Aorta (tissue), 5 donors: ENCODE data around the gene PRCP. TPM values are rescaled to one million over a fixed set of nuclear protein-coding genes. Genes with fewer than 3 reads are reported as not detected.
"Not testable (repeated sequence)": the region's sequence is repeated elsewhere in the genome, so short reads cannot be mapped to it uniquely, and the experiment has no call there.

ENCODE experiments used
- ATAC-seq: fragments of 200-7000 bp; cut with Tn5 transposase; one replicate; pipeline ENCODE4 v1.9.1; 2022; ENCODE audit warnings: moderate library complexity; ENCODE audit not compliant: low FRiP score
- DNase-seq, 2 donors: peaks; one replicate each; pipeline ENCODE4 v3.0.0-alpha.2; 2020
- H3K27ac ChIP-seq, 2 donors: one replicate each; pipeline ENCODE4 v1.5.1; 2013; ENCODE audit warnings: low read length in 2 of 2, mild to moderate bottlenecking in 2 of 2, moderate library complexity in 2 of 2, control low read depth in 1 of 2, inconsistent platforms in 1 of 2, low read depth in 1 of 2
- H3K27me3 ChIP-seq, 2 donors: one replicate each; pipeline ENCODE4 v1.6.1; 2013; ENCODE audit warnings: control low read depth in 1 of 2, low read length in 1 of 2, mild to moderate bottlenecking in 1 of 2, moderate library complexity in 1 of 2; ENCODE audit not compliant: insufficient read depth in 2 of 2, control insufficient read depth in 1 of 2
- H3K36me3 ChIP-seq, 2 donors: one replicate each; pipeline ENCODE4 v1.6.1; 2013; ENCODE audit warnings: control low read depth in 1 of 2, low read length in 1 of 2, mild to moderate bottlenecking in 1 of 2; ENCODE audit not compliant: insufficient read depth in 2 of 2, control insufficient read depth in 1 of 2
- H3K4me1 ChIP-seq, 2 donors: one replicate each; pipeline ENCODE4 v1.6.1; 2013; ENCODE audit warnings: low read length in 2 of 2, control low read depth in 1 of 2, mild to moderate bottlenecking in 1 of 2, moderate library complexity in 1 of 2; ENCODE audit not compliant: insufficient read depth in 2 of 2, control insufficient read depth in 1 of 2
- H3K4me3 ChIP-seq, 2 donors: one replicate each; pipeline ENCODE4 v1.5.1; 2013; ENCODE audit warnings: low read length in 2 of 2, control low read depth in 1 of 2, mild to moderate bottlenecking in 1 of 2
- H3K9me3 ChIP-seq: one replicate; pipeline ENCODE4 v1.6.1; 2013; ENCODE audit warnings: mild to moderate bottlenecking, low read length; ENCODE audit not compliant: control insufficient read depth
- WGBS, 2 donors: extraction: QIAGEN DNeasy Blood & Tissue Kit; methylation state at CpG; one replicate each; pipeline ENCODE4 v1.1.7; 2013; 5-methylcytosine and 5-hydroxymethylcytosine counted together
- intact Hi-C, 2 donors: fragments of 100-400 bp; cut with DNase I; formaldehyde crosslinking; loops; one replicate each; pipeline versions ENCODE4 v1.14.2 to v1.15.0; 2022
- polyA plus RNA-seq, 2 donors: library from polyadenylated mRNA; stranded (reverse); fragments of 200-250 nt; gene quantifications; one replicate each; pipeline ENCODE4 v1.2.3, GENCODE V29; 2013
- total RNA-seq, 2 donors: library from RNA; stranded (reverse); fragmentation: NEBNext Ultra II Directional; extraction: Animal tissue kit (Norgen Biotek cat#: 25700); gene quantifications; one replicate each; pipeline ENCODE4 v1.2.1, GENCODE V29; 2021
- donor health status: healthy with polysubstance abuse.
- donor health status: Bipolar disorder and iron deficiency.
- donor health status: DM: no; HTN: no; CAD: no.
- donor health status: DM: no; HTN: no; CAD: no.
- donor health status: DM: yes; HTN: yes; CAD: no.

Gene PRCP
- total and polyA plus RNA-seq, 4 donors, result 26.2 to 183 (median 66.3) TPM

DNA sequence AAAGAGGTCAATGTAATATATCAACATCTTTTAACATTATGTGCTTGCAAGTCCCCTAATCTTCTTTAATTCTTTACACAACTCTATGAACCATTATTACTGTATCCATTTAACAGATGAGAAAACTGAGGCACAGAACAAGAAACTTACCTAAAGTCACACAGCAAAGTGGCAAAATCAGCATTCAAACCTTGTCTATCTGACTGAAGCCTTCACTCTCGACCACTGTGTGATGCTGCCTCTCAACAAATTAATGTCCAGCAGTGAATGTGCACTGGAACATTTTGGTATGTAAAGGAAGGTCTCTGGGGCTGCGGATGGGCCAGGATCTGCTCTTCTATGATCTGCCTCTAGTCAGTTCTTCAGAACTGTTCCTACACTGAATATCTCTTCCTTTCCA lies 42.1 kb downstream of the PRCP start:
- ATAC-seq (no peak), DNase-seq (no peak)
- 65 to 75% methylated on average over 2 of the region's 2 CpGs for WGBS, 2 donors
- peak overlapping the region in 1 of 2 donors; percentile 69 for H3K27ac ChIP-seq
- no peak overlapping the region for H3K4me3 ChIP-seq
- no peaks in the 10 kb centered on the region for H3K9me3 ChIP-seq
- H3K27me3 ChIP-seq, result no peaks in the 10 kb centered on the region
- H3K4me1 ChIP-seq, result peaks cover 0 to 5% of the 10 kb centered on the region in 2 donors
- H3K36me3 ChIP-seq, result no peaks in the 10 kb centered on the region
- intact Hi-C loops, result no loop called here

DNA sequence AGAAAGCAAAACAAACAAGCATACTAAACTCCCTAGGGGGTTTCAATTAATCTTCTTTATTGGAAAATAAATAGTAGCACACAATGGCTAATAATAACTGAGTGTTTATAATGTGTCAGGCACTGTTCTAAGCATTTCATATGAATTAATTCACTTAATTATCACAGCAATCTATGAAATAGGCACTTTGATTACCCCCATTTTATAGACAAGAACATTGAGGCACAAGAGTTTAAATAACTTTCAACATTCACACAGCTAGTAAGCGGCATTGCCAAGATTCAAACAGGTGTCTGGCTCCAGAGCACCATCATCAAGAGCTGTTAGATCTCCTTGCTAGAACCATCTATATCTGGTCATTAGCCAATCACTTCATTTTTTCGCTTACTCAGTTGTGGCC lies 43.1 kb downstream of the PRCP start:
- no peaks in the 10 kb centered on the region for H3K36me3 ChIP-seq
- no peak for DNase-seq
- H3K27me3 ChIP-seq, result no peaks in the 10 kb centered on the region
- H3K27ac ChIP-seq, result no peak overlapping the region
- H3K4me1 ChIP-seq, result peaks cover 0 to 5% of the 10 kb centered on the region in 2 donors
- no peaks in the 10 kb centered on the region for H3K9me3 ChIP-seq
- no peak overlapping the region for H3K4me3 ChIP-seq
- intact Hi-C loops, result no loop called here
- 97% methylated on average over 2 of the region's 2 CpGs for WGBS, 2 donors
- no peak for ATAC-seq

DNA sequence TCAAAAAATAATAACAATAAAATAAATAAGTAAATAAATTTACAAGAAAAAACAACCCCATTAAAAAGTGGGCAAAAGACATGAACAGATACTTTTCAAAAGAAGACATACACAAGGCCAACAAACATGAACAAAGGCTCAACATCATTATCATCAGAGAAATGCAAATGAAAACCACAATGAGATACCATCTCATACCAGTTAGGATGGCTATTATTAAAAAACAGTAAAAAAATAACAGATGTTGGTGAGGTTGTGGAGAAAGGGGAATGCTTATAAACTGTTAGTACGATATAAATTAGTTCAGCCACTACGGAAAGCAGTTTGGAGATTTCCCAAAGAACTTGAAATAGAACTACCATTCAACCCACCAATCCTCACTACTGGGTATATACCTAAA lies 44.6 kb downstream of the PRCP start:
- no peaks in the 10 kb centered on the region for H3K27me3 ChIP-seq
- ATAC-seq, result no peak
- intact Hi-C loops, result no loop called here
- H3K4me1 ChIP-seq, result peaks cover 0 to 5% of the 10 kb centered on the region in 2 donors
- 95 to 97% methylated on average over 2 of the region's 2 CpGs for WGBS, 2 donors
- H3K9me3 ChIP-seq, result no peaks in the 10 kb centered on the region
- H3K4me3 ChIP-seq, result no peak overlapping the region
- no peaks in the 10 kb centered on the region for H3K36me3 ChIP-seq
- H3K27ac ChIP-seq, result no peak overlapping the region
- DNase-seq, result no peak

DNA sequence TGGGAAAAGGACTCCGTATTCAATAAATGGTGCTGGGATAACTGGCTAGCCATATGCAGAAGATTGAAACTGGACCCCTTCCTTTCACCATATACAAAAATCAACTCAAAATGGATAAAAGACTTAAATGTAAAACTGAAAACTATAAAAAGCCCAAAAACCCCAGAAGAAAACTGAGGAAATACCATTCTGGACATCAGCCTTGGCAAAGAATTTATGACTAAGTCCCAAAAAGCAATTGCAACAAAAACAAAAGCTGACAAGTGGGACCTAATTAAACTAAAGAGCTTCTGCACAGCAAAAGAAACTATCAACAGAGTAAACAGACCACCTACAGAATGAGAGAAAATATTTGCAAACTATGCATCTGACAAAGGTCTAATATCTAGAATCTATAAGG lies 45.3 kb downstream of the PRCP start:
- DNase-seq, ATAC-seq, H3K4me1 ChIP-seq, intact Hi-C loops, H3K27me3 ChIP-seq, H3K27ac ChIP-seq, H3K4me3 ChIP-seq, H3K36me3 ChIP-seq, H3K9me3 ChIP-seq: not testable (repeated sequence)
- WGBS, 2 donors, result 90 to 96% methylated on average over 1 of the region's 1 CpG

DNA sequence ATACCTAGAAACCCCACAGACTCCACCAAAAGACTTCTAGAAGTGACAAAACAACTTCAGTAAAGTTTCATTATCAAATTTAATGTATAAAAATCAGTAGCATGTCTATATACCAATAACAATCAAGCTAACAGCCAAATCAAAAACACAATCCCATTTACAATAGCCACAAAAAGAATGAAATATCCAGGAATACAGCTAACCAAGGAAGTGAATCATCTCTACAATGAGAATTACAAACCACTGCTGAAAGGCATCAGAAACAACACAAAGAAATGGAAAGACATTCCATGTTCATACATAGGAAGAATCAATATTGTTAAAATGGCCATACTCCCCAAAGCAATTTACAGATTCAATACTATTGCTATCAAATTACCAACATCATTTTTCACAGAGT lies 46.0 kb downstream of the PRCP start:
- no peaks in the 10 kb centered on the region for H3K9me3 ChIP-seq
- no peak for DNase-seq
- no peak for ATAC-seq
- no peak overlapping the region for H3K4me3 ChIP-seq
- intact Hi-C loops, result no loop called here
- H3K36me3 ChIP-seq, result no peaks in the 10 kb centered on the region
- no peak overlapping the region for H3K27ac ChIP-seq
- peaks cover 0 to 5% of the 10 kb centered on the region in 2 donors for H3K4me1 ChIP-seq
- H3K27me3 ChIP-seq, result no peaks in the 10 kb centered on the region

DNA sequence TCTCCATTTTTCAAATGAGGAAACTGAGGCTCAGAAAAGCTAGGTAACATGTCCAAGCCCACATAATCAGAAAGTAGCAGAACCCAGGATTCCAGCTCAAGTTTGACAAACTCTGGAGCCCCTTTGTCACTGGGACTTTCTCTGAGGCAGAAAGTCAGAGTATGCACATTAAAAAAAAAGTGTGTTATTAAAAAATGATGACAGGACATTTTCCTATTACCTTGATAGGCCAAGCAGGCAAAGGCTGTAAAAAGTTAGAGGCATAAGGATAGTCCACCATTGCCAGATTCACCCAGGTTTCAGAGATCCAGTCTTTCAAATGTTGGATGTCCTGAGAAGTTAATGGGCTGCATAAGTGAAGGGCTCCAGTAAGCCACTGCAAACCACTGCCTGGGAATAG lies 51.4 kb downstream of the PRCP start:
- Histone ChIP-seq H3K36me3 (peaks cover 0 to 3% of the 10 kb centered on the region in 2 donors), H3K27ac (no peak overlapping the region), H3K4me3 (no peak overlapping the region), H3K27me3 (no peaks in the 10 kb centered on the region), H3K9me3 (no peaks in the 10 kb centered on the region), H3K4me1 (no peaks in the 10 kb centered on the region)
- intact Hi-C loops, result no loop called here
- no peak for DNase-seq
- no peak for ATAC-seq

DNA sequence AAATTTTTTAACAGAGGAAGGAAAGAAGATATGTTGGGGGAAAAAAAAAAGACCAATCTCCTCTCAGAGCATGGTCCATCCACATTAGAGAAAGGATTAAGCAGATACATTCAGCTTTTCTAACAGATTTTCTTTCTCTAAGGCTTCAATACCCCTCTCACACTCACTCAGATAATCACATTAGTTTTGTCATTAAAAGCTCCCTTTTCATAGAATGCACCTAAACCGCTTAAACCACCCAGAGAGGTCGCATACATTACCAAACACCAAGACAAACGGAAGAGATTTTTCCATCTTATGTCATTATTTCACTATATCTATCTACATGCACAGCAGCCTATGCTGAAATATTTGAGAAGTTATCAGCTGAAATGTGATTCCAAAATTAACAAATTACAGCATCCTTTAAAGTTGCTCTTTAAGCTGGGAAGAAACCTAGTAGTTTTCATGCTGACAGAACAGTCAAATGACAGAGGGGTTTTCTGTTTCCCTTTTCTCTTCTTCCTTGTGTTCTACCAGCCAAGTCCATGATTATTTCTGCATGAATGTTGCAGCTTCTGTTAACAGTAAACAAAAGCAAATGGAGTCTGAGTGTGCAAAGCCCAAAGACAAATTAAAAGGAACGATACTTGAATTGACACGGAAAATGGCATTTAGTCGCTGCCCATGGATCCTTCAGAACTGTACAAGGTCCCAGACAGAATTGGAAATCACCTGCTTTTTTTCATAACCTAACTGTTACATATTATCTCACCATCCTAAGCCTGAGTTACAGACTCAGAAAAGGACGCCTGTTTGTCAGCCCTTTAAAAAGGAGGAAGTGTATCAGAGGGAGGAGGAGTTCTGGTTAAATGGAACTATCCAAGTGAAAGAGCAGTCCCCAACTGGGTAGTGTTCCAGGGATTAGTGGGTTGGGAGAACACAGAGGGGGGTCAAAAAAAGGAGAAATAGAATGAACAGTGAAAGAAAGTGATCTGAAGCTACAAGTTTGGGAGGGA lies 54.6 kb downstream of the PRCP start:
- peaks cover 0 to 3% of the 10 kb centered on the region in 2 donors for H3K36me3 ChIP-seq
- ATAC-seq, result no peak

DNA sequence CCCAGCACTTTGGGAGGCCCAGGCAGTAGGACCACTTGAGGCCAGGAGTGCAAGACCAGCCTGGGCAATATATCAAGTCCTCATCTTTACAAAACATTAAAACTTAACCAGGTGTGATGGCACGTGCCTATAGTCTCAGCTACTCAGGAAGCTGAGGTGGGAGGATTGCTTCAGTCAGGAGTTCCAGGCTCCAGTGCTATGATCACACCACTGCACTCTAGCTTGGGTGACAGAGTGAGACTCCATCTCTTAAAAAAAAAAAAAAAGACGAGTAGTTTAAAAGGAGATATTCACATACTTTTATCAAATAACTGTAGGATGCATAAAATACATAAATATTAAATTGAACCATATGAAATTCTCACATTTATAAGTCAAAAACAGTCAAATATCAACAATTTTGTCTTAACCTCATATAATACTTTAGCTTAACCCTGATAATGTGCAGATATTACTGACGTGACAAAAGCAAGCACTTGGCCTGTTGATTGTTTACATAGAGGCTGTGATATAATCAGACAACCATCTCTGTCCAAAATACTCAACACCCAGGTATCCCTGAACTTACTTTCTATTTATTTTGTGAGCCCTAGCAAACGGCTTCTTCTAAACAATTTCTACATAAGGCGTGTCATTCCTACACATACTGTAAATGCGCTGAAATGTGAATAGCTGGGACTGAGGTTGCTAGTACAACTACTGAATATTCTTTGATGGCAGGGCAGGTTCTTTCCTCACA lies 57.0 kb downstream of the PRCP start:
- no peak overlapping the region for H3K27ac ChIP-seq
- no peaks in the 10 kb centered on the region for H3K27me3 ChIP-seq
- 85% methylated on average over 6 of the region's 6 CpGs for WGBS, 2 donors
- H3K9me3 ChIP-seq, result no peaks in the 10 kb centered on the region
- DNase-seq (no peak), ATAC-seq (no peak)
- intact Hi-C loops, result no loop called here
- no peak overlapping the region for H3K4me3 ChIP-seq
- no peaks in the 10 kb centered on the region for H3K36me3 ChIP-seq
- H3K4me1 ChIP-seq, result no peaks in the 10 kb centered on the region

More for the DNA sequence above, 54.6 kb downstream of the PRCP start:
- Histone ChIP-seq H3K27ac (no peak overlapping the region), H3K27me3 (no peaks in the 10 kb centered on the region), H3K4me3 (no peak overlapping the region), H3K9me3 (no peaks in the 10 kb centered on the region), H3K4me1 (no peaks in the 10 kb centered on the region)
- intact Hi-C loops, result no loop called here
- DNase-seq, result no peak
- WGBS, 2 donors, result 55 to 63% methylated on average over 7 of the region's 7 CpGs
